Measurements from ENCODE around the gene EIF5B.
A peak's percentile ranks its signal among the peaks of the same experiment; 100 is the strongest.

EIF5B gene

DNA sequence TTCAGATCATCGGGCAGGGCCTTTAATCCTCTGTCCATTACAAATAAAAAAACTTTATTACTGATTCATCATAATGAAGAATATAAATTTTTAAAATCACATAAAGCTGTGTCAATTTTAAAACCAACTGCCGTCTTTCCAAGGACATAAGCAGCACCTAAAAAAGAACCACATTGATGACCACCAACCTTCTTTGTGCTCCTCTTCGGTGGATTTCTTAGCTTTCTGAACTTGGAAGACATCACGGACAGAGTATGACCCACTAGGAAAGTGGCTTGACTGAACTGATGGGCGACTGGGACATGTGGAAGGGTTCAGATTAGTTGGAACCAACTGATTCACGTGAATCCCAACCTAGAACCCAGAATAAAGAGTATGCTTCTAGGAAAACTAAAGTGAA is 68.9 kb downstream of the EIF5B start:
- DNase-seq (ENCODE audit: low spot score) = no peak

DNA sequence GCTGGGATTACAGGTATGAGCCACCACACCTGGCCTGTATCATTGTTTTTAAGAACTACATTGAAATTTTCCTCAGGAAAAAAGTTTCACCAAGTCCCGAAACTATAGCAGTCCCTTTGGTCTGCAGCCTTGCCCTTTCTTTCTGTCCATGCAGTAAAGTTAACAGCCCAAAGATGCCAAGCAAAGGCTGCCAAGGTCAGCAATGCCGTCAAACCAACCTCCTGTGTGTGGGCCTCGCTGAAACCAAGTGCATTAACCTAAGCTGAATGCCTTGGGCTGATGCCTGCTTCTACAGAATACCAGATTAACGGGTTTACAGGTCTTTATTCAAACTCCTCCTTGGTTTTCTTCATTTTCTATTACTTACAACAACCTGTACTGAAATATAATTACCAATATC is 73.1 kb downstream of the EIF5B start:
- DNase-seq (ENCODE audit: low spot score) = no peak

DNA sequence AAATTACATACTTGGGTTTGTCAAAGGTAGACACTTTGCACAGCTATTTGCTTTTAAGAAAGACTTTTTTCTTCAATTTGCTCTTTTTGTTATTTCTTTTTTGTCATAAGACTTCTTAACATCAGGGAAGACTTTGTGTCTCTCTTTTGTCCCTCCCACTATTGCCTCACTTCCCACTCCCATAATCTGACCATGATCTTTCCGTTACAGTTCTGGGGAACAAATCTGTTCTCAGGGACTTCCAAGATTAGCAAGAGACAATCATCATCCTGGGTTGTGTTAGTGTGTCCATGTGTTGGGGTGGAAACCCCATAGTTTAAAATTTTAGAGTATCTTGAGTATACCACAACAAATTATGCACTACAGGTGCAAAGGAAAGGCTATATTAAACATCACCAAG is 77.4 kb downstream of the EIF5B start:
- DNase-seq (ENCODE audit: low spot score) = no peak

DNA sequence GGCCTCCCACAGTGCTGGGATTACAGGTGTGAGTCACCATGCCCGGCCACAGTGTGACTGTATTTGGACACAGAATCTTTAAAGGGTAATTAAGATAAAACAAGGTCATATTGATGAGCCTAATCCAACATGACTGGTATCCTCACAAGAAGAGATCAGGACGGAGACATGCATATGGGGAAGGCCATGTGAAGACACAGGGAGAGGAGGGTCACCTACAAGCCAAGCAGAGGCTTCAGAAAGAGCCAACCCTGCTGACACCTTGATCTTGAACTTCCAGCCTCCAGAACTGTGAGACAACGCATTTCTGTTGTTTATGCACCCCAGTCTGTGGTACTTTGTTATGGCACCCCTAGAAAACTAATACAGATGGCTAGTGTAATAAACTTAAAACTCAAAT is 80.2 kb downstream of the EIF5B start:
- no peak for DNase-seq (ENCODE audit: low spot score)

DNA sequence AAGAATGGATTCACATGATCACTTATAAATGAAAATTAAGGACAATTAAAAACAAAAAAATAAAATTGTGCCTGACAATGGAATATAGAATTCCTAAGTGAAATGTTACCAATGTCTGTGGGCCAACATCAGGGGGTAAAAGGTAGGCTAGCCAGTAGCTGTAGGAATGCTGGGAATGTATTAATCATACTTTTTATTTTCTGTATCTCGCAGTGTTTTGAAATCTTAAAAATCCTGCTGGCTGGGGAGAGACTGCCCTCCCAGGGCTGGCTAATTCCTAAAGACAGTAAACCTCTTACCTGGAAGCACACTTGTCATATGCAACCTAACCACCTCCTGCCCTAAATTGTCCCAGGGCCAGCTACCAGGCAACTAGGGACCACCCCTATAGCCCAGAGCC is 82.8 kb downstream of the EIF5B start:
- no peak for DNase-seq (ENCODE audit: low spot score)

DNA sequence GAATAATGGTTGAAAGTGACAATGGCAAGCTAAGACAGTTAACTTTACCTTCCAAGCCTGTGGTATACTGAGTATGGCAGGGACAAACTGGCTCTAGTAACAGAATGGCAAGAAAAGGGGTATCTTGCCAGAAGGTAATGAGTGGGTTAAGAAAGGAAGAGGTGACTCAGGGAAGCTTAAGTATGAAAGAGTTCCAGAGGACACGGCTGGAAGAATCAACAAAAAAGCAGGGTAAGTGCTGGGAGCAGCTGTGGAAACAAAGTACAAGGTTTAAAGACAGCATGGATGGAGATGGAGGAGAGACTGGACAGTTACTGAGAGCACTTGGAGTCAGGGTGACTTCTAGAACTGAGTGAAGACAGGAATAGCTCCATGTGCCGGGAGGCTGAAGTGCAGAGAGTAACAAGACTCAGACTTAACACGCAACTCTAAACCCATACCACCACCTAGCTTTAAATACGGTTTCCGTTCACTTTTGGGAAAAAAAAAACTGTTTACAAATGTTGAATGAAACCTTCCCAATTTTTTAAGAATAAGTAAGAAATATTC is 83.6 kb downstream of the EIF5B start:
- no peak for DNase-seq (ENCODE audit: low spot score)

DNA sequence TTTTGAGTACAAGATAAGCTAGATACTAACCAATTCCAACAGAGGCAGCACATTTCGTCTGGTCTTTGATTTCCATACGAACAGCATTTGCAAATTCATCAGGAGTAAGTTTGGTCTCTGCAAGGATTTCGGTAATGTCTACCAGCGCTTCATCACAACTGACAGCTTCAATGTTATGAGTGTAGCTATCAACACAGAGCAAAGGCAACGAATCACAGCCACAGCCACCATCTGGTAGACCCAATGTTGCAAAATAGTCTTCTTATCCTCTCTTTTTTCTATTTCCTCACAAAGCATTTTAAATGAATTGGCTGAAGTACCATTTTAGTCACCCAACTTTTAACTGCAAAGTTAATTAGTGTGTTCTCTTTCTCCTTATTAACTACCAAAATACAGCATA is 84.3 kb downstream of the EIF5B start:
- DNase-seq (ENCODE audit: low spot score) = no peak

DNA sequence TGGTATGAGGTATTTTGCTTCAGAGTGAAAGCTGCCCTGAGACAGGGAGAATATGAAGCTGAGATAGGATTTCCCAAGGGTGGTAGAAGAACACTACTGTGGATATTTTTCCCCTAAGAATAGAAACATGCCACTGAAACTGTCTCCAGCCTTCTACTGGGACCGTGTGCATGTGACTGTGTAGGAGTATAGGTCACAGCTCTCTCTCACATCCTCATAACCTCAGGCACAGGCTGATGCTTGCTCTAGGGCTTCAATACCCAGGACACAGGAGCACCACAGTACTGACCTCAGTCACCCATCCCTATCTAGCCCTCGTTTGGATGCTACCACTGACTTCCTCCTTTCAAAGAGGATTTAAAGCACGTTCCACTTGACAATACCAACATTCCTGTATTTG is 85.4 kb downstream of the EIF5B start:
- no peak for DNase-seq (ENCODE audit: low spot score)

DNA sequence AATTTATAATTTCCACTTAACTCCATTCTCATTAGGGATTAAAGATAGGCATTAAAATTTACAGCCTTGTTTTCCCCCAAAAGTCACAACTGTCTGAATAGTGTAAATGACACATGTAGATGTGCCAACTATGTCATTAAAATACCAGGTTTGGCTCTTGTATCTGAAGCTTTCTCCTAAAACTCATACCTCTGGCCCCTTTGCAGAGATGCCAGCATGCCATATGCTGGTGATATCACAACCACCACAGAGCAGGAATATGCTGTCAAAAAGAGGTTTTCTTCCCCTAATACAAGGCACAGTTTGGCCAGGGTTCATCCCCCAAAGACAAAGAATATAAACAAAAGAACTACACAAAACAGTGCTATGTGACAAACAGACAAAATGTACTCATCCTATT is 87.2 kb downstream of the EIF5B start:
- no peak for DNase-seq (ENCODE audit: low spot score)

DNA sequence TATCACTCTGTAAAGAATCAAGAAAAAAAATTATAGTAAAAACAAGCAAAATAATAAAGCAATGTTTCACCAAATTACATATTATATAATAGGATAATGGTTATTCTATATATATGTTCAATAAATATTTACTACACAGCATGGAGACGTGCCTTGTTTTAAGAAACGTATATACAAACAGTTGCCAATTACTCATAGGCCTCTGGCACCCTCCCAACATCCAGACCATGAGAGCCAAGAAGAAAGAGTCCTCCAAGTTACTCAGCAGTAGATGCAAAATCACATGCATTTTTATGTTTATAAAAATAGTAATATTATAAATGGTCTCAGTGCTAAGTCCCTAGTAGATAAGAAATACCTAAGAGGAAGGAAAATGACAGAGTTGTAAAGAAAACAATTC is 87.8 kb downstream of the EIF5B start:
- DNase-seq (ENCODE audit: low spot score) = no peak

DNA sequence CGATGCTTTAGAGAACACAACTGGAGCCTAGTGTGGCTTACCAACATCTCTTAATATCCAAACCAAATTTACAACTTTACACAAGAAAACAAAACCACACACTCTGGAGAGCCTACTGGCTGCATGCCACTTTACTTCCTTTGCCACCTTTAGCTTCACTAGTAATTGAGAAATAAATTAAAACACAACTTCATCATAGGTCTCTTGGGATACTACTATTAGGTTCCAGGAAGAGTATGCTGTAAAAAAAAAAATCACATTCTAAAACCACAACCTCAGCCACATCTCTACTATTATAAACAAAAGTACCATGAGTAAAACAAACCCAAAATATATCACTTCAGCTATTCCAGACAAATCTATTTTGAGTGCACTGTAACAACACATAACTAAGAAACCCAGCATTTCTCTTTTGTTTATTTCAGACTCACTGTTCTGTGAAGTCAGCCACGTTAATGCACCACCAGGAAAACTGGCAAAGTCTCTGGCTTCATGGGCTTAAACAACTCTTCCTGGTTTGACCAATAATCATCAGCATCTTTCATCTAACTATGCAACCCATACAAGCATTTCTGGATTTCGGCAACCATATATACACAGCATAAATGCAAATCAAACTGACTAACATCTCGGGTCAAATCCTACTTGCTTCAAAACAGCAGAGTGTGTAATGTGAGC is 93.6 kb downstream of the EIF5B start:
- no peak for DNase-seq (ENCODE audit: low spot score)

DNA sequence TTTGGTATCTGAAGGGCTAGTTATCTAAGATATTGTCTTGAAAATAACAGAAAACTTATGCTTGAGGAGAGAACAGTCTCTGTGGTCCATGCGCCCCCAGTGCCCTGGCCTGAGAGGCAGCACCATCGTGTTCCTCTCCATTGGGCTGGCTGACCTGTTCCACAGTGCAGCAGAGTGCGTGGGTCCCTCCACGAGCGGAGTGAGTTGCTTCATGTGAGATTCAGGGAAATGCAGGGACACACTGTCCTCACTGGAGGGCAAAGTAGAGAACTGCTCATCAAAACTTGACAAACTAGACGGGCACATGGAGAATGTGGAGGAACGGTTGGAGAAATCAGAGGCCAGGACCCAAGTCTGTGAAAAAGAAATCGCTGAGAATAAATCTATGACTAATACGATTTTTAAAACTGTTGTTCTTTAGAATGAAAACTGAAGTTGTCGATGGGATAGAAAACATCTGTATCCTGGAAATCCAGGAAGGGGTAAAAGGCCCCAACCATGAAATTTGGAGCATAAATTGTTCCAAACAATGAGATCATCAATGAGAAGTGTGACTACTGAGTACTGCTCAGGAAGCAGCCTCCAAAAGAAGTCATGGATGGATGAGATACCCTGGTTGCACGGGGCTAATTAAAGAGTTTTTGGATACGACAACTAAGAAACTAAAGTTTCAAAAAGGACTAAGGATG is 94.5 kb downstream of the EIF5B start:
- DNase-seq (ENCODE audit: low spot score) = no peak

DNA sequence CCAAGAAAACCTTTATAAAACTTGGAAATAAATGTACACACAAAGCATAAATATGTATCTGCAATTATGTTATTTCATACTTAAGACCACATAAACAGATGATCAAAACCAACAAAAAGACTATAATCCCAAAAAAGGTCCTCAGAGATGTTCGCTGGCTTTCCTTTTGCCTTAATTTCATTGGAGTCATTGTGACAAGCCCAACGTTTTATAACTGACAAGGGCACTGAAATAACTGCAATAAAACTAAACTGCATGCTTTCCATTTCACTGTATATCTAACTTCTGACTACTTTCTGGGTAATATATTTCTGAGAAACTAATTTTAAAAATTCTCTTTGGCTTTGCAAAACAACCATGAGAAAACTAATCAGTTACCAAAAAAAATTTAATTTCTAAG is 96.2 kb downstream of the EIF5B start:
- DNase-seq (ENCODE audit: low spot score) = no peak

DNA sequence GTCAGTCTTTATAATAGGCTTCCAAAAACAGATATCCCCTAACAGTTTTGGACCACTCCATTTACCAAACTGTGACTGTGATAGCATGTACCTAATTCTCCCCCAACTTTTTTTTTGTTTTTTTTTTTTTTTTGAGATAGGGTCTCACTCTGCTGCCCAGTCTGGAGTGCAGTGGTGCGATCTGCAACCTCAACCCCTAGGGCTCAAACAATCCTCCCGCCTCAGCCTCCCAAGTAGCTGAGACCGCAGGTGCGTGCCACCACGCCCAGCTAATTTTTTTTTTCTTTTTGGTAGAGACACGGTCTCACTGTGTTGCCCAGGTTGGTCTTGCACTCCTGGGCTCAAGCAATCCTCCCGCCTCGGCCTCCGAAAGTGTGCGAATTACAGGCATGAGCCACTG is 99.7 kb downstream of the EIF5B start:
- no peak for DNase-seq (ENCODE audit: low spot score)

DNA sequence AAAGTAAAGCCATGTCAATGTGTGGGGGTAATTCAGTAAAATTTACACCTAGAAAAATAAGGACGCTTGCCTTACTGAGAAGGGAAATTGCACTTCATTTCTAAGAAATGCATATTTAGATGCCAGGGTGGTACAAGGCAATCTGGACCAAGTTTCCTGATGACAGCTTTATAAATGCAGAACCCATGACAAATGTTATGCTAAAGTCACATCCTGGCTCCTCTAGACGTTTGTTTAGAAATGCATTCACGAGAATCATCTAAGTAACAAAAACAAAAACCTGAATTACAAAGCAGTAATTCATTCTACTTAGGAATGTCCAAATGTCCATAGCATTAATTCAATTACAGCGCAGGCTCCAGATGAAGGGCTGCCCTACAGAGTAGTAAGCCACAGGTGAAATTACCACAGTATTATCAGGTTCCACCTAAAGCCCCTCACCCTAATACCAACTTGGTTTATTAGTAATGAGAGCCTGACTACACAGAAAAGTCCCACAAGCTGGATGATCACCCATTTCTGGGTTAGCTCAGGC is 102.8 kb downstream of the EIF5B start:
- DNase-seq (ENCODE audit: low spot score) = no peak

DNA sequence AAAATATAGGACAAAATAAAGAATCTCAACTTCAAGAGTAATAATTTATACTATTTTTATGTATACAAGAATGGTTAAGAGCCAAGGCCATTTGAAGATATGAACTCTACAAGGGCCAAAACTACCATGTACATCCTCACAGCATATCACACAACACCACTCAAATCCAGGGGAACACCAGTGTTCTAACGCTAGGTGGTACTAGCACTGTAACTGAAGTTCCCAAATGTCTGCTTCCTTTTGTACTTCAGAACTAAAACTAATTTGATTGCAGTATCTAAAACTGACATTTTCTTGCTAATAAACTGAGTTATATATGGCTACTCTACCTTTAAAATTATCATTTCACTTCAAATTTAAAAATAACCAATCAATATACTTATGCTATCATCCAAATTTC is 105.6 kb downstream of the EIF5B start:
- no peak for DNase-seq (ENCODE audit: low spot score)

DNA sequence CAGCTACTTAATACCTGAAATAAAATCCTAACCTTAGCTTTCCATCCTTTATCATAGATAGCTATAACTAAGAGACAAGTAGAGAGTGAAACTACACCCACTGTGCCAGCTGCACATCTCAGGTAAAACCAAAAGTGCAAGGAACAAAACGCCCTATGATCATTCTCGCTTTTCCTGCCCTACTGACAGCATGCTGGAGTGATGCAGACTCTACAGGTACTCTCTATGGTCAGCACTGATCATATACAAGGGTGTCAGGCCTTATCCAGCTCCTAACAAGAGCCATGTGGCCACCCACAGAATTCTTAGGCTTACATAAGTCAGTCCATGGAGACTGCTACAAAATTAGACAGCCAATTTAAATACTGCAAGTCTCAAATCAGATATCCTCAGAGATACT is 107.0 kb downstream of the EIF5B start:
- DNase-seq (ENCODE audit: low spot score) = no peak

DNA sequence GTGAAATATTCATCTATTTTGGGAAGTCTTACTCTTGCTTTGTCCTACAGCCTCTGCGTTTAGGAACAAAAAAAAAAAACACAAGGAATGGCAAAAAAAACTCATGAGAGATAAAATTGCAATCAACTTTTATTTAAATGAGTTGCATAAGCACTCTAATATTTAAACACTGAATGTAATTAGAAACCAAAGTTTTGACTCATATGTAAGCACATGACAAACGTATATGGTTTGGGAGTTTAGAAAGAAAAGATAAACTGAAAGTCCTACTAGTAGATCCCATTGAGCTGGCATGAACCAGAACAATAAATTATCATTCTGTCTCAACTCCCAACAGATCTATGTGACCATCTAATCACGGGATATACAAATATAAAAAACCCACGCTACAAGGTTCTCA is 107.9 kb downstream of the EIF5B start:
- DNase-seq (ENCODE audit: low spot score) = no peak

DNA sequence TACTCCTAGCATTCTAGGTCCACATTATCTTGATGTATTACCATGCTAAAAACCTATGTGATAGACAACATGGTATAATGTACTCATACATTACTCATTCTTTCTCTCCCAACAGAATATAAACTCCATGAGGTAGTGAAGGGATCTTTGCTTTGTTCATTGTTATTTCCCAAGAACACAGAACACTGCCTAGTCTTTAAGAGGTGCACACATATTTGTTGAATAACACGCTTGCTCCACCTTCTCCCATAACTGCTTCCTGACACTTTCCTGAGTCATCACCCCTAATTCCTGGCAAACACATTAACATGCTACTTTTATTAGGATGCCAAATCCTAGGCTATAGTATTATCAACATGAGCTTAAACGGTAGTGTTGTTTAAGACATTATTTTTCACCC is 111.4 kb downstream of the EIF5B start:
- no peak for DNase-seq (ENCODE audit: low spot score)

DNA sequence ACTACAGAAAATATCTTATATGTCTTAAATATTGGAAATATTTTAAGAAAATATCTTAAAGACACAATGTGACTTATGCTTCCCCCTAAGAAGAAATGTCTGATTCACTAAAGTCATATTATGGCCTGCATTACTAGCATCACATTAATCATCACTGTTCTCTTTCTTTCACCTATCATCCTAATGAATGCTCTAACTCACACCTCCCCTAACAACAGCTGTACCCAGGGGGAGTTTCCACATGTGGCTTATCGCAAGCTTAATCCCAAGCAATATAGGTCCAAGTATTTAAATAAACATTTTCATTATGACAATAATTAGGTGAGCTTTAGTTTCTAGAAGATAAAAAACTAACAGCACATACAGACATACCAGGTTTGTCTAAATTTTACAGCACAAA is 113.0 kb downstream of the EIF5B start:
- peak; percentile 30 for DNase-seq (ENCODE audit: low spot score)

Data from D341Med (cell line).